HG02588 (cell line): ENCODE results near the gene SPATA31A6.
"Not testable (repeated sequence)": the region's sequence is repeated elsewhere in the genome, so short reads cannot be mapped to it uniquely, and the experiment has no call there.

Experiments used
- ATAC-seq: cut with Tn5 transposase; IDR thresholded peaks from one replicate; pipeline ENCODE4 v1.9.1; 2021; ENCODE audit warnings: mild to moderate bottlenecking, moderate library complexity; ENCODE audit not compliant: unreplicated experiment

The SPATA31A6 gene

DNA sequence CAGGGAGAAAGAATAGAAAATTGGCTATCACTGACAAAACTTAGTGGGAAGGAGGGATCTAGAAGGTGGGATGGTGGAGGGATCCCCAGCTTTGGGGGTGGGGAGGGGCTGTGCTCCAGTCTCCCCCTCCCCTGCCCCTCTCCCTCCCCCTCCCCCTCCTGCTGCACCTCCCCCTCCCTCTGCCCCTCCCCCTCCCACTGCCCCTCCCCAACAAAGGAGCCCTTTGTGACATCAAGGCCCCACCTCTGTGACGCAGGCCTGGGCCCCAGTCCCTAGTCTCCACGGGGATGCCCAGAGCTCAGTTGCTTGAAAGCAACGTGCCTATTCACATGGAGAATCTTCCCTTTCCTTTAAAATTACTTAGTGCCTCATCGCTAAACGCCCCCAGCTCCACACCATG lies at the start of gene SPATA31A6:
Gene SPATA31A6, plus strand, starts transcription at position 301 of the 400 bp plus-strand sequence. Its CDS starts 29 bp downstream, at position 330.
- ATAC-seq = not testable (repeated sequence)

DNA sequence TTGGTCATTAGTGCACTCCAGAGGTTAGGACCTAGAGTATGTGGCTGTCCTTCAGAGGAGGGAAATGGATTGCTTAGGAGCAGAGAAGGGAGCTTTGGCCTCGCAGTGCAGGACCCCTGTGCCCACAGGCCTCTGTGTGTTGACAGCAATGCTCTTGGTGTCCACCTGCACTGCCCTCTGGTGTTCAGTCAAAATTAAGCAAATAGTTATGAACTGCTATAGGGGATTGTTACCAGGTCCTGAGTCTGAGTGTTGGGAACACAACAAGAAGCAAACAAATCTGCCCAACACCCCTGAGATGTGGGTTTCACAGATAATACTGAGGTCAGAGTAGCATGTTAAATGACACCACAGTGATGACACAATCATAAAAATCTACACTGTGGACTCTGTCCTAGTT lies 23.2 kb upstream of the SPATA31A6 start:
- not testable (repeated sequence) for ATAC-seq

DNA sequence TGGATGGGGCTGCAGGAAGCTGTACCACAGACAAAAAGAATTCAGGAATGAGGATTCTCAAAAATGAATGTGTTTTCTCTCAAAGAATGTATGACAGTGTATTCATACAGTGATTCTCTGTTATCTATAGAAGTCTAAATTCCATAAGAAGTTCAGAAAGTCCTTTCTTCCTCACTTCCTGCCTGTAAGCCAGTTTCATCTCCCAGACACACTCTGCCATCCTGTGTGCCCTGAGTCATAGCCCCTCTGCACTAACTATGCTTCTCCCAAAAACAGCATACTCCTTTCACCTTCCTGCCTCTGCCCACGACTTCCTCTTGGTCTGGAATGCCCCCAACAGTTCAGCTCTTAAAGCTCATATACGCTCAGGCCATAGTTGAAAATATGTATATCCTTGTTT lies 36.4 kb downstream of the SPATA31A6 start:
- ATAC-seq = not testable (repeated sequence)

DNA sequence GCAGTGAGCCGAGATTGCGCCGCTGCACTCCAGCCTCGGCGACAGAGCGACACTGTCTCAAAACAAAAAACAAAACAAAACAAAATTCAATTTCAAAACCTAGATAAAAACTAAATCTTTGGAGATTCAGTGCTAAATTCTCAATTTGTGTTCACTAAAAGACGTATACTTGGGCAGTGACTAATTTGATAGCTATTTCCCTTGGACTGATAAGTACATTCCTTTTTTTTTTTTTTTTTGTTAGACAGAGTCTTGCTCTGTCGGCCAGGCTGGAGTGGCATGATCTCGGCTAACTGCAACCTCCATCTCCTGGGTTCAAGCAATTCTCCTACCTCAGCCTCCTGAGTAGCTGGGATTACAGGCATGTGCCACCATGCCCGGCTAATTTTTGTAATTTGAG lies 39.8 kb downstream of the SPATA31A6 start:
- not testable (repeated sequence) for ATAC-seq

DNA sequence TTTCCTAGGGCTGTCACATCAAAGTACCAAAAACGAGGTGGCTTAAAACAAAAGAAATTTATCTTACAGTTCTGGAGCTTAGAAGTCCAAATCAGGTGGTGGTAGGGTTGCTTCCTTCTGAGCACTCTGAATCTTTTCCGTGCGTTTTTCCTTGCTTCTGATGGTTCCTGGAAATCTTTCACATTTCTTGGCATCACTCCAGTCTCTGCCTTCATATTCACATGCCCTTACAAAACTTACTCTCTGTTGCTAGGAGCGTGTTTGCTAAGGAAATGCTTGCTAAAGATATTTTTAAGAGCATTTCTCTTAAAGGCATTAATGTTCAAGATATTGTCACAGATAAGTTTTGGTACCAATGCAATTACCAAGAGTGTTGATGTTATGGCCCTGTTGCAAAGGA lies 49.6 kb downstream of the SPATA31A6 start:
- not testable (repeated sequence) for ATAC-seq

DNA sequence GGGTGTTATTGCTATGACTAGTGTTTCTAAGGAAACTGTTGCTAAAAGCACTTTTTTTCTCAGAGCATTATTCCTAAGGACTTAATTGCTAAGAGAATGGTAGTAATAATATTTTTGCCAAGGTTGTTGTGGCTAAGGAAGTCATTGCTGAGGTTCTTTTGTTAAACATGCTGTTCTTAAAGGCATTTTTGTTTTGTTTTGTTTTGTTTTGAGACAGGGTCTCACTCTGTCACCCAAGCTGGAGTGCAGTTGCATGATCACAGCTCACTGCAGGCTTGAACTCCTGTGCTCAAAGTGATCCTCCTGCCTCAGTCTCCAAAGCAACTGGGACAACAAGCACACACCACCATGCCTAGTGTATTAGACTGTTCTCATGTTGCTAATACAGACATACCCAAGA lies 51.2 kb downstream of the SPATA31A6 start:
- not testable (repeated sequence) for ATAC-seq

DNA sequence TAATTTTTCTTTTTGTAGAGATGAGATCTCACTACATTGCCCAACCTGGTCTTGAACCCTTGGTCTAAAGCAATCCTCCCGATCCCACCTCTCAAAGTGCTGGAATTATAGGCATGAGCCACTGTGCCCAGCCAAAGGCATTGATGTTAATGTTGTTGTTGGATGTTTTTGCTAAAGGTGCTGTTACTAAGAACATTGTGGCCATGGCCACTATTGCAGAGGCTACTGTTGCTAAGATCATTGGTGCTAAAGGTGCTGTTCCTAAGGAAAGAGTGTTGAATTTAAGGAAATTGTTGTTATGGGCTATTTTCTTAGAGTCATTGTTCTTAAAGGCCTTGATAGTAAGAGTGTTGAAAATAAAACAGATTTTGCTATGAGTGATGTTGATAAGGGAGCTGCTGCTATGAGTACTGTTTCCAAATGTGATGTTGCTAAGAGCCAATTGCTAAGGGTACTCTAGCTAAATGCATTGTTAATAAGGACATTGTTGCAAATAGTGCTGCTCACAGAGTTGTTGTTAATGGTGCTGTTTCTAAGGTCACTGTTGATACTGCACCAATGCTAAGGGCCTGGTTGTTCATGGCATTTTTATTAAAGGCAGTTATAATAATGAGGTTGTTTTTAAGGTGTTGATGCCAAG lies 52.0 kb downstream of the SPATA31A6 start:
- ATAC-seq = not testable (repeated sequence)

DNA sequence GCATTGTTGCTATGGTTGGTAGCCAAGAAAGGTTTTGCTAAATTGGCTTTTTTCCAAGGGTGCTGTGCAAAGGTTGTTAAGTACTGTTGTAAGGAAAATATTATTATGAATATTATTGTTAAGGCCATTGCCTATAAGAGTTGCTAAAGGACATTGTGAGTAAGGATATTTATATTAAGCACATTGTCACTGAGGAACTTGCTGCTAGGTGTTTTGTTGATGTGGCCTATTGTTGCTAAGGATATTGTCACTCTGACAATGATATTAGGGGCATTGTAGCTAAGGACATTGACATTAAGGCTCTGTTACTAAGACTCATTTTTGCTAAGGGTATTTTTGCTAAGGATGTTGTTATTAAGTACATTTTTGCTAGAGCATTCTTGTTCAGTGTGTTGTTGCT lies 52.6 kb downstream of the SPATA31A6 start:
- not testable (repeated sequence) for ATAC-seq

DNA sequence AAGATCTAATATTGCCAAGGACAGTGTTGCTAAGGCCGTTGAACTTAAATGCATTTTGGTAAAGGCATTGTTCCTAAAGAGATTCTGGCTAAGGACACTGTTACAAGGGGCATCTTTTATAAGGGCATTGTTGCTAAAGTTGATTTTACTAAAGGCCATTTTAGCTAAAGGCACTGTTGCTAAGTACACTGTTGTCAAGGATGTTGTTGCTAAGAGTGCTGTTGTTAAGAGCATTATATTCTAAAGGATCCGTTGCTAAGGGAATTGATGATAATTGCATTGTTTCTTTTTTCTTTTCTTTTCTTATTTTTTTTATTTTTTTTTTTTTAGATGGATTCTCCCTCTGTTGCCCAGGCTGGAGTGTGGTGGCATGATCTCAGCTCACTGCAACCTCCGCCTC lies 53.9 kb downstream of the SPATA31A6 start:
- ATAC-seq = not testable (repeated sequence)

DNA sequence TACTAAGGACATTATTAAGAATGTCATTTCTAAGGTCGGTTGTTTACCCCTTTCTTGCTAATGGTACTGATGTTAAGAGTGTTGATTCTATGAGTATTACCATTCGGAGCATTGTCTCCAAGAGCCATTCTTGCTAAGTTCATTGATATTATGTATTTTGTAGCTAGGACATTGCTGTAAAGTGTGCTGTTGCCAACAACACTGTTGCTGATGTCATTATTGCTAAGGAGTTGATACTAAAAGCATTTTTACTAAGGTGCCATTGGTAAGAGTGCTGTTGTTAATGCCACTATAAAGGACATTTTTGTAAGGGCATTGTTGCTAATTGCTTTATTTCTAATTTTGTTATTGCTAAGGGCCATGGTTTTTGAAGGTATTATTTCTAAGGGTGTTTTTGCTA lies 55.4 kb downstream of the SPATA31A6 start:
- ATAC-seq = not testable (repeated sequence)
